HG03196 (cell line): ENCODE results near the gene VGLL4.
A peak's percentile ranks its signal among the peaks of the same experiment; 100 is the strongest.
"Not testable (repeated sequence)": the region's sequence is repeated elsewhere in the genome, so short reads cannot be mapped to it uniquely, and the experiment has no call there.

ENCODE experiments used
- ATAC-seq: cut with Tn5 transposase; IDR thresholded peaks from one replicate; pipeline ENCODE4 v1.9.1; 2021; ENCODE audit not compliant: unreplicated experiment

Gene VGLL4

DNA sequence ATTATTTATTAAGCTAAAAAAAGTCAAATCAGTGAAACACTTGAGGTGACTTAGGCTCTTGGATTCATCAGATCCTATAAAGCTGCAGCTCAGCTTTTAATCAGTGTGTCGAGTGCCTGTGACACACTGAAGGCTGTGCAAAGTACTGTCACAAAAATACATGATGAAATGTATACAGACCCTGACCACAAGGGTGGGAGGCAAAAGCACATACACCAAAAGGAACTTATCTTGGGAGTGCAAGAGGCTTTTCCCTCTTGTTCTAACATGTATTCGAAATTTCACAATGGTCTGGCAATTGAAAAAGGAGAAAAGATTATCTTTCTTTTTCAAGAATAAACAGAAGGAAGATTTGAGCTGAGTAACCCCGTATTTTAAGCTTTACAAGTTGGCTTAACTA is 35.9 kb downstream of the VGLL4 start:
- no peak for ATAC-seq

DNA sequence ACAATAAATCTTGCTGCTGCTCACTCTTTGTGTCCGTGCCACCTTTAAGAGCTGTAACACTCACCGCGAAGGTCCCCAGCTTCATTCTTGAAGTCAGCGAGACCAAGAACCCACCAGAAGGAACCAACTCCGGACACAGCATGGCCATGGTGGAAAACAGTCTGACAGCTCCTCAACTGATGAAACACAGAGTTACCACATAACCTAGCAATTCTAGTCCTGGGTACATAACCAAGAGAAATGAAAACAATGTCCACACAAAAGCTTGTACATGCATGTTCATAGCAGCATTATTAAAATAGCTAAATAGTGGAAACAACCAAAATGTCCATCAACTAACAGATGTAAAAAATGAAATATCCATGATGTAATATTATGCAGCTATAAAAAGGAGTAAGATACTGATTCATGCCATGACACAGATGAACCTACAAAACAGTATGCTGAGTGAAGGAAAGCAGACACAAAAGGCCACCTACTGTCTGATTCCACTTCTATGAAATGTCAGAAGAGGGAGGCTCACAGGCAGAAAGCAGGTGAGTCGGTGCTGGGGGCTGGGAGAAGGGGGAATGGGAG is 36.8 kb downstream of the VGLL4 start:
- ATAC-seq = no peak

- no peak for ATAC-seq
Measured at GRCh38 chr3:11606090-11606784, 37.5 kb downstream of the VGLL4 start.

DNA sequence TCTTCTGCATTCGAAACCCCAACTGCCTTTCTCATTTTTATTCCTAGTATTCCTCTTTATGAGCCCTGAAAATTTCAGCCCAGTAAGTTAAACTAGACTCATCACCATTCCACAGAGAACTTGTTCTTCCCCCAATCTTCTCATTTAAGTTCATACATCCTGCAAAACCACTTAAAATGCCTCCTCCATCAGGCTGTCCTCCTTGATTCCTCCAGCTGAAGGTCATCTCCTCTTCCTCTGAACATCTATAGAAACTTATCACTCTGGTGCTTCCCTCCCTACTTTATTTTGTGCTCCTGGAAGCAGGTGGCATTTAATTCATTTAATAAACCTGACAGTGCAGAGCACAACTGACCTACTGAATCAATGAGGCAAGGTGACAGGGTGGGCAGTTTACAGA is 38.3 kb downstream of the VGLL4 start:
- no peak for ATAC-seq

DNA sequence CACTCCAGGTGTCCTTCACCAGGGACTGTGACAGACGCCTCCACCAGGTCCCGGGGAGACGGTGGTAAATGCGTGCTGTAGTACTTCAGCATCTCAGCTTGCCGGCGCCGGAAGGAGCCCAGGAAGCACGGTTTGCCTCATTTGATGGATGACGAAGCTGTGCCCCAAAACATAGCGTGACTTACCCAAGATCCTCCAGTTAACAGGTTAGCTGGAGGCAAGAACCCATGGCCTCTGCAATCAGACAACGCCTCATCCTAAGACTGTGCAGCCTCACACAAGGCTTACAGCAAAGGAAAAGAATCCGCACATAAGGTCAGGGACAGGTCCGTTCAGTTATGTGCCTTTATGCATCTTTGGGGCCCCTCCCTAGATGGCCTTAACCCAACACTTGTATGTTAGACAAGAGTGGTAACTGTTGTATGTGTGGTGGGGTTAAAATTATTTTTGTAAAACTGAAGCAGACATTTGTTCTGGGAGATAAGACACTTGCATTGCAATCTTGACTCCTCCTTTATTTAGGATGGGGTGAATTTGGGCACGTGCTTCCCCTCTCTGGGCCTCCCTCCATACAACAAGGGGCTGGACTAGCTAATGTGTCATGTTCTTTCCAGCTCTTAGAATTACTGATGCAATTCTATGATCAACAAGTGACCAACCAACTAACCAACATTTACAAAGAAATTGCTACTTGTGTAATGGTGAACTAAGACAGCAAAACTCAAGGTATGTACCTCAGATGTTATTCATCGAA is 39.4 kb downstream of the VGLL4 start:
- no peak for ATAC-seq

DNA sequence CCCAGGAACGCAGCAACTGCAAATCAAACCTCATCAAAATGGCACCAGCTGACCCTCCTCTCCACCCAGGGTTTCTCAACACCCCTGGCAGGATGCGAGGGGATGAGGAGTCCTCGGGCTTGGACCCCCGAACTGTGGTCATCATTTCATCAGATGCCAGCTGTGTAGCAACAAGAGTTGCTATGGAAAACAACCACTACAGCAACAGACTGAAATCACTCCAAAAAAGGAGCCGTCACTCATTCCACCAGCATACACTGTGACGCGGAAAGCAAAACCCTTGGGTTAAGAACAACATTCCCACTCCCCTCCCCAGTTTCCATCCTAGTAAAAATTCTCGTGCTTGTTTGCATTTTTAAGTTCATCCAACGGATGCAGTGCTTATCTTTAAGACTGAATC is 40.1 kb downstream of the VGLL4 start:
- no peak for ATAC-seq

GRCh38 chr3:11602886-11603527 is 40.7 kb downstream of the VGLL4 start:
- no peak for ATAC-seq

DNA sequence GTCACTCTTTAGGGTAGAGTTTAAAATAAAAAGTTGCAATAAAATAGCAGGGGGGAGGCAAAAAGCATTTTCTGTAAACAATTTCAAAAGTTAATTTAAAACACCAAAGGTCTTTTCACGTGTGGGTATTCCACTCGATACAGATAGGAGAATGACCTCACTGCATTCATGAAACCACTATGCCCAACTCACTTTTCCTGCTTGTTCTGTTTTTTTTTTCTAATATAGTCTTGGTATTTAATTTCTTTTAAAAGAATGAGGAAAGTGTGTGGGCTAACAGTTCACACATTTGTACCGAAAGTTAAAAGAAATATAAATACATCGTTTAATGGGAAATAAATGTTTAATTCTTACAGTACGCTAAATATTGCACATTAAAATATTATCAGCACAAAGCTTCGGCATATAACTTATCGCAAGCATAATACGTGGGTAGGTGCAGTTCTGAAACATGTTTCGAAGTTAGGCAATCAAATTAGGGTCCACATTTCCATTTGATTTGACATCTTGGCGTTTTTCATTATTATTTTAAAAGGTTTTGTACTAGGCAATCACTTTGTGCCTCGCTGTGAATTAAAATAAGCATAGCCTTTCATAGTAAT is 41.4 kb downstream of the VGLL4 start:
- no peak for ATAC-seq

DNA sequence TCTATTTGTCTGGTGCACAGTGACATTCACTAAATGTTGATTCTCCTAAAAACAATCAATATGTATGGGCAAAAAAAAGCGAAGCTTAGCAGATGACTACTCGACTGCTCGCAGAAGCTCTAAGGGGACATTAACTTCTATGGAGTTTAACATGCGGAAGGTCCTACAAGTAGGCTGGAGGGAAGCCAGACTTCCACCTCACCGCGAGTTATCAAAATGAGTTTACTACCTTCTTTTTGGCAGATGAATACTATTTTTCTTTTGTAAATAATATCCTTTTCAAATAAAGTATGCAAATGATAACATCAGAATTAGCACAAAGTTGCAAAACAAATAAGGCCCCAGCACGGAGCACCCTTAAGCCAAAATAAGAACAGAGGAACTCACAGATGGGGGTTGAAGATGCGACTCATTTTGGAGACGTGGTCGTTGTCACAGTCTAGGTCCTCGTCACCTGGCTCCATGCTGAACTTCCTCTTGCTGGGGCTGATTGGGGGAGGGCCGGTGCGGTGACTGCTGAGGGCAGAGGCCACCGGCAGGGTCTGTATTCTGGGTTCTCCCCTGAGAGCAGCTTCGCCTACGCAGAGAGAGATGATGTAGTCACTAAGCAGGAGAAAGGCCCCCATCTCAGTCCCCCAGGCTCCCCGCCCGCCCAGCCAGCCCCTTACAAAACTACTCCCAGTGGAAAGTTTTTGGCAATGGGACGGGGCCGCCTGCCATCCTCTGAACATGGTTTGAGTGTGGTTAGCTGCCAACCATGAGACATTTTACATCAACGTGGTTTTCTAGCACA is 42.1 kb downstream of the VGLL4 start:
- peak; percentile 89 for ATAC-seq

GRCh38 chr3:11600501-11601282 is 43.0 kb downstream of the VGLL4 start:
- no peak for ATAC-seq

- no peak for ATAC-seq
Measured at GRCh38 chr3:11596387-11596786, 47.3 kb downstream of the VGLL4 start.

DNA sequence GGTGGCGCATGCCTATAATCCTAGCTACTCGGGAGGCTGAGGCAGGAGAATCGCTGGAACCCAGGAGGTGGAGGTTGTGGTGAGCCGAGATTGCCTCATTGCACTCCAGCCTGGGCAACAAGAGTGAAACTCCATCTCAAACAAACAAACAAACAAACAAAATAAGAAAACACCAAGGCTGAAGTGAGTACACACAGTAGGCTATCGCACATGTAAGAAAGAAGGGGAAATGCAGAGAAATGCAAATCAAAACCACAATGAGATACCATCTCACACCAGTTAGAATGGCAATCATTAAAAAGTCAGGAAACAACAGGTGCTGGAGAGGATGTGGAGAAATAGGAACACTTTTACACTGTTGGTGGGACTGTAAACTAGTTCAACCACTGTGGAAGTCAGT is 48.7 kb downstream of the VGLL4 start:
- ATAC-seq = not testable (repeated sequence)

DNA sequence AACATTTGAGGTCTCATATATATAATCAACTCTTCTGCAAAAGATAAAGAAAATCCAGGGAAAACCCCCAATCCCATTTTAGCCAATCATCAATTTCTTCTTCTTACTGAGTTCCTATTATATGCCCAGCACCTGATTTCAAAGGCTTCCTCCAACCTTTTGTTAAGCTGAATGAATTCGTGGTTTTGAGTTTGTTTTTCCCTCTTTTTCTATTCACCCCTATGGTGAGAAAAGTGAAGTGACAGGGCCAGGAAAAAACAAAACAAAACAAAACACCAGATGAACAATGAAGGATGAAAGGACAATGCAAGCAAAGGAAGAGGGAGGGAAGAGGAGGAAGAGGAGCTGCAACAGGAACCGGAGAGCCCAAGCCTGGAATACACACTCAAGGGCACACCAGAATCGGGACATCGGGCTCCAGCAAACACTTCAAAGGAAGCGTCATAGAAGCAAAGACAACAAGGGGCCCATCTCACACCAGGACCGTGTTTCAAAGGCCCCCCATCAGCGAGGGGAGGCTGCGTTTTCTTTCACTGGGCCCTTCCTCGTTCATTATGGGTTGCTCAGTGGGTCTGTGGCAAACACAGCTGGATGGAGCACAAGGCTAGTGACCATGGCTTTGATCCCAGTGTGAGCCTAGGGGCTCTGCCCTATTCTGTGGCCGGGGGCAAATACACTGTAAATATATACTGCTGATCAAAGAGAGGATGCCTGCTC is 50.2 kb downstream of the VGLL4 start:
- no peak for ATAC-seq

DNA sequence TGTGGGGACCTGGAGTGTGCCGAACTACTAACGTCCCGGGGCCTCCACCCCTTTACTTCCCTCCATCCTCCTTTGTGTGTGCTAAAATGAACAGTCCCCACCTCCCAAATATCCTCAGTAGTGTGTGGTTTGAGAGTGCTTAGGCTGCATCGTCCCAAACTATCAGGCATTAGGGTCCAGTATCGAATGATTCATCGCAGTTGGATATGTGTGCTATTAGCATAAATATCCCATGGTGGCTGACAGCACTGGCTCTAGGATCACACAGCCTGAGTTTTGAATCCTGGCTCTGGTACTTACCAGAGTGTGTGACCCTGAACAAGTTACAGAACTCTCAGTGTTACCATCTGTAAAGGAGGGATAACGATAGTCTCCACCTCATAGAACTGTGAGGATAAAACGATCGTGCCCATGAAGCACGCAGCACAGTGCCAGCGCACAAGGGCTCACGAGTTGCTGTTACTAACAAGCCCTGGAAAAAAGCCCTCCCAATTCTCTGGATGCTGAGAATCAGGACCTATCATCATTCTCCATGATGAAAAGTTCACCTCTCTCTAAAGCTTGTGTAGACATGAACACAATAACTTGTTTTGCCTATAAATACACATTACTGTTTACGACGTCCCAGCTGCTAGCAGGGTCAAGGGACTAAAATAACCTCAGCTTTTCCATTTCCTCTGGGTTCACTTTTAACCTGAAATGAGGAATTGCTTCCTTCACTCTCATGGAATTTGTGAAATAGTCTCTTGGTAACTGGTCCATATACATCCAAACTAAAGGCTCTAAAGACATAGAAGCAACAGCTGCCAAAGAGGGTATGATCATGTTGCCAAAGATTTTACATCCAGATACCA is 51.0 kb downstream of the VGLL4 start:
- ATAC-seq = no peak

DNA sequence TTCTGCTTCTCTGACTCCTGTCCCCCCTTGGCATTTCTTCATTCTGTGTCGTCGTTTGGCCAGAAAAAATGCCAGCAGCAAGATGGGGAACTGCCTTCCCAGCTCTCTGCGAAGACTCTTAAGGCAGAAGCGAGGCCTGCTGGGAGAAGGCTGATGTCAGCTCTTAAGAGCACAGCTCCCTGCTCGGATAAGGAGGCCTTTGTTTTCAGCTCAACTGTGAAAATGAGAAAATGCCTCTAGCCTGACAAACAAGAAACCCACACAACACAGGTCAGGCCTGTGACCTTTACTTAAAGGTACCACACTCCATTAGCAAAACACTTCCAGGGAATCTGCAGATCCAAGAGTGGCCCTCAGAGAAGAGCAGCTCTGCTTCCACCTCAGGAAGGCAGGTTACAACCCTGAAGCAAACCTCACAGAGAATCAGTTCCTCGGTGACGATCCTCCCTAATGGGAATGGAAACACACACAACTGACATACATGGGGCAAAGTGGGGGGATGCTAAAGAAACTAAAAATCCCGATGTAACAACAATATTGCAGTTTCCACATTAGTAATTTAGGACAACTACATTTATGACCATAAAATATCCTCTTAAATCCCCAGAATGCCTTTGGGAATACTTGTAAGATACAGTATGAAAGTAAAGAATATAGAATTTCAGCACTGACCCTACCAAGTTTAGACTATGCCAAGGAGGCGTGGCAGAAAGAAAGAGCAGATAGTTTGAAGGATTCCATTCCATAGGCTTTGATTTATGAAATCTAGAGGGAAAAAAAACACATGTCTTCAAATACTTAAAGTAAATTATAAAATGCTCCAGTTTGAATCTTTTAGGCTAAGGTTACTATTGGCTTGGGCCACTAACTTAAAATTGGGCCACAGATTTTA is 52.1 kb downstream of the VGLL4 start:
- no peak for ATAC-seq

DNA sequence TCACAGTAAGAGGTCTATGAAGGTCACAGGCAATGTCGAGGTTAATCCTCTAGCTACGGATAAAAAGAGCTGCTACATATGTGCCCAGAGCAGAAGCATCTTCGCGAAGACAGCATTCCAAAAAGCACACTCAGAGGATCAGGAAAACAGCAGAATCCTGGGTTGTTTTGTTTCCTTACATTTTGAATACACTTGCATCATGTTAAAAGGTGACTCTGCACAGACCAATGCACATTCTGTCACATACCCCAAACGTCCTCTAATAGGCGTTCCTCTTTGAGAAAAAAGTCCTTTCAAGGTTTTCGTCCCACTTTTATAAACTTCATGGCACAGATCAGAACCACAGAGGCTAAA is 52.7 kb downstream of the VGLL4 start:
- ATAC-seq = no peak

DNA sequence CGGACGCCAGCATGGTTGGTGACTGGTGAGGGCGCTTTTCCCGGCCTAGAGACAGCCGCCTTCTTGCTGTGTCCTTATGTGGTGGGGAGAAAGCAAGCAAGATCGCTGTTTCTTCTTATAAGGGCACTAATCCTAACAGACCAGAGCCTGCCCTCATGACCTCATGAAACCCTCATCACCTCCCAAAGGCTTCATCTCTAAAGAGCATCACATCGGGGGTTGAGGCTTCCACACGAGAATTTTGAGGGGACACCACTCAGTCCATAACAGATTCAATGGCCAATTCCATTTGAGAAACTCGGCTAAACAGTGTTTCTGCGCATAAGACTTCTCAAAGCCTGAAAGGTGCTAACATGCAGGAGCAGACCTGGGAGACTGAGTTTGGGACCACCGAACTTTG is 54.0 kb downstream of the VGLL4 start:
- no peak for ATAC-seq
